H1 (cell line): ENCODE results near the gene RFC1. TPM values are rescaled to one million over a fixed set of nuclear protein-coding genes. Genes with fewer than 3 reads are reported as not detected.

Experiments
- CTCF ChIA-PET: fragments of 300-600 bp; sonication (Branson Sonifier 250); formaldehyde crosslinking; loops from one replicate; lab custom pipeline; 2021; ENCODE audit not compliant: partially characterized antibody; lab: Charles Lee
- POLR2A ChIA-PET: fragments of 300-600 bp; sonication (Branson Sonifier 250); formaldehyde crosslinking; loops from one replicate; lab custom pipeline; 2021; ENCODE audit warnings: inconsistent platforms; ENCODE audit not compliant: partially characterized antibody; lab: Charles Lee
- DNase-seq, 2 experiments: peaks; one replicate each; pipeline versions ENCODE4 v3.0.0 to v3.0.0-alpha.2; 2010 to 2022; ENCODE audit warnings: low spot score in 2 of 2, low read depth in 1 of 2, mixed read lengths in 1 of 2
- FAIRE-seq: peaks from 2 replicates; lab custom pipeline; 2011; peaks lifted over from hg19 to GRCh38; lab: Jason Lieb, UNC
- H2AFZ ChIP-seq: 2 replicates; pipeline ENCODE4 v1.8.1; 2012; ENCODE audit warnings: low read length, inconsistent platforms
- H2AK5ac ChIP-seq: 2 replicates; pipeline ENCODE4 v1.6.1; 2013; ENCODE audit warnings: low read depth, low read length
- H2BK120ac ChIP-seq: replicated peaks from 2 replicates; pipeline ENCODE3; 2013; ENCODE audit warnings: low read depth, low read length, inconsistent platforms
- H2BK12ac ChIP-seq: 2 replicates; pipeline ENCODE4 v1.6.1; 2013; ENCODE audit warnings: low read depth, low read length
- H2BK15ac ChIP-seq: 2 replicates; pipeline ENCODE4 v1.6.1; 2013; ENCODE audit warnings: low read length
- H2BK20ac ChIP-seq: 2 replicates; pipeline ENCODE4 v1.6.1; 2013; ENCODE audit warnings: low read length
- H2BK5ac ChIP-seq: 2 replicates; pipeline ENCODE4 v1.6.1; 2013; ENCODE audit warnings: low read depth, low read length
- H3K14ac ChIP-seq: 2 replicates; pipeline ENCODE4 v1.6.1; 2013; ENCODE audit warnings: inconsistent platforms; ENCODE audit not compliant: insufficient read length
- H3K18ac ChIP-seq: 2 replicates; pipeline ENCODE4 v1.6.1; 2013; ENCODE audit warnings: low read length; ENCODE audit errors: extremely low read depth
- H3K23ac ChIP-seq: 2 replicates; pipeline ENCODE4 v1.6.1; 2013; ENCODE audit warnings: inconsistent platforms; ENCODE audit not compliant: insufficient read length
- H3K23me2 ChIP-seq: 2 replicates; pipeline ENCODE4 v1.6.1; 2013; ENCODE audit warnings: low read depth, low read length
- H3K27ac ChIP-seq: 2 replicates; pipeline ENCODE4 v1.6.1; 2011; ENCODE audit warnings: low read depth, low read length, inconsistent platforms
- H3K27me3 ChIP-seq, 4 experiments: replicated peaks in 1 of 4; 1 replicate in 1 of 4; 2 replicates in 3 of 4; pipeline versions ENCODE4 v1.6.1 to v1.8.1; 2011 to 2013; ENCODE audit warnings: low read length in 3 of 4, mild to moderate bottlenecking in 3 of 4, inconsistent platforms in 2 of 4, mixed read lengths in 2 of 4, moderate library complexity in 1 of 4; ENCODE audit not compliant: control insufficient read depth in 3 of 4, insufficient read depth in 3 of 4; ENCODE audit errors: extremely low read depth in 1 of 4
- H3K36me3 ChIP-seq, 4 experiments: 2 replicates each; pipeline versions ENCODE4 v1.6.1 to v1.8.1; 2011 to 2013; ENCODE audit warnings: mild to moderate bottlenecking in 4 of 4, low read length in 3 of 4, moderate library complexity in 2 of 4, control low read depth in 1 of 4, inconsistent platforms in 1 of 4; ENCODE audit not compliant: insufficient read depth in 4 of 4, control insufficient read depth in 2 of 4
- H3K4ac ChIP-seq: replicated peaks from 2 replicates; pipeline ENCODE3; 2013; ENCODE audit warnings: low read length, low read depth, mixed read lengths, inconsistent platforms; ENCODE audit not compliant: insufficient read length
- H3K4me1 ChIP-seq, 4 experiments: replicated peaks in 1 of 4; 1 replicate in 1 of 4; 2 replicates in 3 of 4; pipeline versions ENCODE4 v1.6.1 to v1.8.1; 2011 to 2013; ENCODE audit warnings: low read length in 3 of 4, inconsistent platforms in 2 of 4, mixed read lengths in 1 of 4; ENCODE audit not compliant: insufficient read depth in 4 of 4, control insufficient read depth in 3 of 4
- H3K4me2 ChIP-seq, 2 experiments: 2 replicates each; pipeline versions ENCODE4 v1.6.1 to v1.8.1; 2011 to 2013; ENCODE audit warnings: low read depth in 2 of 2, low read length in 2 of 2, control low read depth in 1 of 2, inconsistent platforms in 1 of 2, mild to moderate bottlenecking in 1 of 2; ENCODE audit not compliant: insufficient read depth in 1 of 2
- H3K4me3 ChIP-seq, 4 experiments: fragments of 200-600, 300-600 bp in 1 of 4; sonication (generic), shearing (Covaris generic), sonication (Bioruptor Twin) in 1 of 4; 2 replicates each; pipeline versions ENCODE4 v1.5.1 to v1.8.1; 2011 to 2016; ENCODE audit warnings: low read length in 4 of 4, low read depth in 3 of 4, control low read depth in 2 of 4, inconsistent platforms in 2 of 4, mild to moderate bottlenecking in 2 of 4, mixed read lengths in 1 of 4, moderate library complexity in 1 of 4; ENCODE audit not compliant: insufficient read depth in 2 of 4; ENCODE audit errors: extremely low read depth in 1 of 4
- H3K56ac ChIP-seq: replicated peaks from 2 replicates; pipeline ENCODE3; 2013; ENCODE audit warnings: low read depth, mild to moderate bottlenecking, mixed read lengths, low read length, inconsistent platforms; ENCODE audit not compliant: insufficient read length
- H3K79me1 ChIP-seq: 2 replicates; pipeline ENCODE4 v1.6.1; 2013; ENCODE audit warnings: low read depth, low read length, control low read depth
- H3K79me2 ChIP-seq, 2 experiments: 2 replicates each; pipeline versions ENCODE4 v1.6.1 to v1.8.1; 2012 to 2013; ENCODE audit warnings: low read length in 2 of 2, mild to moderate bottlenecking in 2 of 2, inconsistent platforms in 1 of 2; ENCODE audit not compliant: insufficient read depth in 2 of 2, control insufficient read depth in 1 of 2
- H3K9ac ChIP-seq, 4 experiments: replicated peaks in 1 of 4; 1 replicate in 1 of 4; 2 replicates in 3 of 4; pipeline versions ENCODE4 v1.6.1 to v1.8.1; 2011 to 2013; ENCODE audit warnings: low read depth in 3 of 4, low read length in 3 of 4, control low read depth in 2 of 4, mild to moderate bottlenecking in 2 of 4, moderate library complexity in 2 of 4, inconsistent platforms in 1 of 4; ENCODE audit errors: extremely low read depth in 1 of 4
- H3K9me3 ChIP-seq, 2 experiments: 2 replicates each; pipeline versions ENCODE4 v1.6.1 to v1.8.1; 2012 to 2013; ENCODE audit warnings: mild to moderate bottlenecking in 2 of 2, moderate library complexity in 2 of 2, control low read depth in 1 of 2, inconsistent platforms in 1 of 2, low read depth in 1 of 2, low read length in 1 of 2, mixed read lengths in 1 of 2; ENCODE audit not compliant: insufficient read depth in 2 of 2
- H4K20me1 ChIP-seq, 2 experiments: replicated peaks in 1 of 2; 2 replicates each; pipeline versions ENCODE3 to v1.8.1; 2011 to 2013; ENCODE audit warnings: inconsistent platforms in 2 of 2, low read length in 2 of 2, mild to moderate bottlenecking in 1 of 2; ENCODE audit not compliant: insufficient read depth in 2 of 2, control insufficient read depth in 1 of 2
- H4K5ac ChIP-seq: 2 replicates; pipeline ENCODE4 v1.6.1; 2013; ENCODE audit warnings: low read length, low read depth, mixed read lengths, inconsistent platforms; ENCODE audit not compliant: insufficient read length
- H4K8ac ChIP-seq: 2 replicates; pipeline ENCODE4 v1.8.0; 2013; ENCODE audit warnings: mild to moderate bottlenecking, moderate library complexity, low read length, inconsistent platforms; ENCODE audit not compliant: insufficient read depth; ENCODE audit errors: extremely low read depth
- H4K91ac ChIP-seq: replicated peaks from 2 replicates; pipeline ENCODE3; 2013; ENCODE audit warnings: low read length, mixed read lengths, inconsistent platforms; ENCODE audit not compliant: insufficient read length
- WGBS, 2 experiments: shearing (Covaris generic) in 1 of 2; methylation state at CpG; one replicate each; pipeline versions ENCODE4 v1.1.6 to v1.1.7; 2013 to 2015; ENCODE audit warnings: low lambda C conversion rate in 2 of 2, mixed read lengths in 2 of 2, inconsistent platforms in 1 of 2, low coverage in 1 of 2, missing lambda C conversion rate in 1 of 2; ENCODE audit not compliant: insufficient replicate concordance in 2 of 2, insufficient coverage in 1 of 2, insufficient read length in 1 of 2; ENCODE audit errors: extremely low coverage in 1 of 2, missing lambda C conversion rate in 1 of 2; 5-methylcytosine and 5-hydroxymethylcytosine counted together
- polyA plus RNA-seq, 7 experiments: library from polyadenylated mRNA; depleted of rRNA in 3 of 7; stranded (reverse) in 5 of 7; unstranded in 2 of 7; fragments of >200 nt in 5 of 7; fragments of 200-250 nt in 2 of 7; gene quantifications; 1 replicate in 5 of 7; 2 replicates in 1 of 7; 4 replicates in 1 of 7; pipeline versions ENCODE4 v1.2.1 to v1.2.3, GENCODE V29; 2011 to 2013; ENCODE audit warnings: missing spikeins in 2 of 7, mixed read lengths in 2 of 7
- total RNA-seq: library from RNA; stranded (reverse); fragmentation: NEBNext Ultra II Directional; extraction: Animal tissue kit (Norgen Biotek cat#: 25700); gene quantifications from 2 replicates; pipeline ENCODE4 v1.2.1, GENCODE V29; 2021
- TF ChIP-seq, protein P1 (sequence below): IDR thresholded peaks from 2 replicates; pipeline ENCODE4 v1.6.1; 2012; ENCODE audit warnings: low read length, inconsistent platforms

RFC1 gene
- total and polyA plus RNA-seq, 2 of the 8 experiments (the other 6 are each of a cell fraction or from before 2014, with no cell fraction given), result 16.0 to 83.8 TPM

GRCh38 chr4:39305912-39306677 is 60.1 kb downstream of the RFC1 start:
- WGBS, 2 experiments, result 85% methylated on average over 14 of the region's 14 CpGs; no CpG with 5 or more reads in 1 of the 2 experiments
- H2BK5ac ChIP-seq, result no peak overlapping the region
- no peak overlapping the region for H2AK5ac ChIP-seq
- no peaks in the 10 kb centered on the region for H3K23me2 ChIP-seq
- no peak for DNase-seq
- no peak overlapping the region for H3K27ac ChIP-seq
- no peak overlapping the region for H4K5ac ChIP-seq
- H3K14ac ChIP-seq, result no peak overlapping the region
- H2BK20ac ChIP-seq, result no peak overlapping the region
- H3K9me3 ChIP-seq, result no peaks in the 10 kb centered on the region
- H3K56ac ChIP-seq, result no peak overlapping the region
- no peak overlapping the region for H2BK12ac ChIP-seq
- H3K36me3 ChIP-seq, result peaks cover 6 to 74% (median 46%) of the 10 kb centered on the region in 4 experiments
- H2BK120ac ChIP-seq, result no peak overlapping the region
- H4K20me1 ChIP-seq, result peaks cover 7 to 8% of the 10 kb centered on the region in 2 experiments
- no peaks in the 10 kb centered on the region for H3K27me3 ChIP-seq
- H2BK15ac ChIP-seq, result no peak overlapping the region
- H3K4me1 ChIP-seq, result no peaks in the 10 kb centered on the region
- ChIA-PET POLR2A (interaction anchor here (0.6 to 2.1 kb wide), 2 partner anchors 11 to 654 kb away, joined by 3 to 5 read pairs; no protein-coding TSS in a partner anchor), CTCF (no interaction called here)
- H3K79me2 ChIP-seq, result no peaks in the 10 kb centered on the region
- no peak overlapping the region for H3K4me2 ChIP-seq
- no peak overlapping the region for H2AFZ ChIP-seq
- H4K8ac ChIP-seq, result no peak overlapping the region
- H3K4ac ChIP-seq, result no peak overlapping the region
- TF ChIP-seq, protein P1, sequence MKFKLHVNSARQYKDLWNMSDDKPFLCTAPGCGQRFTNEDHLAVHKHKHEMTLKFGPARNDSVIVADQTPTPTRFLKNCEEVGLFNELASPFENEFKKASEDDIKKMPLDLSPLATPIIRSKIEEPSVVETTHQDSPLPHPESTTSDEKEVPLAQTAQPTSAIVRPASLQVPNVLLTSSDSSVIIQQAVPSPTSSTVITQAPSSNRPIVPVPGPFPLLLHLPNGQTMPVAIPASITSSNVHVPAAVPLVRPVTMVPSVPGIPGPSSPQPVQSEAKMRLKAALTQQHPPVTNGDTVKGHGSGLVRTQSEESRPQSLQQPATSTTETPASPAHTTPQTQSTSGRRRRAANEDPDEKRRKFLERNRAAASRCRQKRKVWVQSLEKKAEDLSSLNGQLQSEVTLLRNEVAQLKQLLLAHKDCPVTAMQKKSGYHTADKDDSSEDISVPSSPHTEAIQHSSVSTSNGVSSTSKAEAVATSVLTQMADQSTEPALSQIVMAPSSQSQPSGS, result no peak
- no peak overlapping the region for H3K9ac ChIP-seq
- no peak overlapping the region for H3K23ac ChIP-seq
- H3K4me3 ChIP-seq, result no peak overlapping the region
- FAIRE-seq, result no peak
- no peaks in the 10 kb centered on the region for H3K79me1 ChIP-seq
- H3K18ac ChIP-seq, result no peak overlapping the region
- no peak overlapping the region for H4K91ac ChIP-seq
